GM12873 (cell line): ENCODE measurements around the gene TPP2.

Experiments
- CTCF ChIP-seq: IDR thresholded peaks from 2 replicates; pipeline ENCODE4 v1.5.1; 2012; ENCODE audit warnings: low read depth, mild to moderate bottlenecking, moderate library complexity, low read length, control low read depth; ENCODE audit not compliant: insufficient read depth; ENCODE audit errors: missing control alignments

TPP2 gene

GRCh38 chr13:102682211-102682610, 85.4 kb downstream of the TPP2 start:
- TF ChIP-seq CTCF, result no peak

- TF ChIP-seq CTCF, result no peak
Measured at GRCh38 chr13:102682727-102683126, 85.9 kb downstream of the TPP2 start.

GRCh38 chr13:102683637-102684036, 86.9 kb downstream of the TPP2 start:
- no peak for TF ChIP-seq CTCF

GRCh38 chr13:102686024-102686423, 89.2 kb downstream of the TPP2 start:
- TF ChIP-seq CTCF, result no peak

GRCh38 chr13:102687520-102687919, 90.7 kb downstream of the TPP2 start:
- TF ChIP-seq CTCF, result no peak

- no peak for TF ChIP-seq CTCF
Measured at GRCh38 chr13:102688306-102688973, 91.7 kb downstream of the TPP2 start.

GRCh38 chr13:102690883-102691282, 94.1 kb downstream of the TPP2 start:
- no peak for TF ChIP-seq CTCF

- no peak for TF ChIP-seq CTCF
Measured at GRCh38 chr13:102692491-102692826, 95.7 kb downstream of the TPP2 start.
